HUES48 (cell line): ENCODE measurements around the gene WDR38.
A peak's percentile ranks its signal among the peaks of the same experiment; 100 is the strongest.
"Not testable (repeated sequence)": the region's sequence is repeated elsewhere in the genome, so short reads cannot be mapped to it uniquely, and the experiment has no call there.

Experiments
- H3K27ac ChIP-seq: one replicate; pipeline ENCODE4 v1.7.0; 2013; ENCODE audit warnings: low read depth, low read length, inconsistent platforms
- H3K27me3 ChIP-seq: 2 replicates; pipeline ENCODE4 v1.6.1; 2013; ENCODE audit warnings: mild to moderate bottlenecking, low read length; ENCODE audit not compliant: control insufficient read depth, insufficient read depth
- H3K36me3 ChIP-seq: 2 replicates; pipeline ENCODE4 v1.6.1; 2013; ENCODE audit warnings: low read length; ENCODE audit not compliant: control insufficient read depth, insufficient read depth
- H3K4me1 ChIP-seq: 2 replicates; pipeline ENCODE4 v1.6.1; 2013; ENCODE audit warnings: mild to moderate bottlenecking, low read length; ENCODE audit not compliant: control insufficient read depth, insufficient read depth
- H3K4me3 ChIP-seq: 2 replicates; pipeline ENCODE4 v1.5.1; 2013; ENCODE audit warnings: mild to moderate bottlenecking, low read depth, low read length
- H3K9ac ChIP-seq: 2 replicates; pipeline ENCODE4 v1.6.1; 2013; ENCODE audit warnings: mild to moderate bottlenecking, low read depth, low read length, moderate library complexity
- H3K9me3 ChIP-seq: 2 replicates; pipeline ENCODE4 v1.6.1; 2013; ENCODE audit warnings: low read length; ENCODE audit not compliant: control insufficient read depth, insufficient read depth

WDR38 gene

GRCh38 chr9:124838132-124838531, 15.1 kb upstream of the WDR38 start:
- H3K36me3 ChIP-seq, H3K9me3 ChIP-seq, H3K9ac ChIP-seq, H3K4me1 ChIP-seq, H3K27me3 ChIP-seq, H3K27ac ChIP-seq, H3K4me3 ChIP-seq: not testable (repeated sequence)

DNA sequence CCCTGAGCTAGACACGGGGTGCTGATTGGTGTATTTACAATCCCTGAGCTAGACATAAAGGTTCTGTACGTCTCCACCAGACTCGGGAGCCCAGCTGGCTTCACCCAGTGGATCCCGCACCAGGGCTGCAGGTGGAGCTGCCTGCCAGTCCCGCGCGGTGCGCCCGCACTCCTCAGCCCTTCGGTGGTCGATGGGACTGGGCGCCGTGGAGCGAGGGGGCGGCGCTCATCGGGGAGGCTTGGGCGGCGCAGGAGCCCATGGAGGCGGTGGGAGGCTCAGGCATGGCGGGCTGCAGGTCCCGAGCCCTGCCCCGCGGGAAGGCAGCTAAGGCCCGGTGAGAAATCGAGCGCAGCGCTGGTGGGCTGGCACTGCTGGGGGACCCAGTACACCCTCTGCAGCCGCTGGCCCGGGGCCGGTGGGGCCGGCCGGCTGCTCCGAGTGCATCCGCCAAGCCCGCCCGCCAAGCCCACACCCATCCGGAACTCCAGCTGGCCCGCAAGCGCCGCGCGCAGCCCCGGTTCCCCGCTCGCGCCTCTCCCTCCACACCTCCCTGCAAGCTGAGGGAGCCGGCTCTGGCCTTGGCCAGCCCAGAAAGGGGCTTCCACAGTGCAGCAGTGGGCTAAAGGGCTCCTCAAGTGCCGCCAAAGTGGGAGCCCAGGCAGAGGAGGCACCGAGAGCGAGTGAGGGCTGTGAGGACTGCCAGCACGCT, 14.5 kb upstream of the WDR38 start:
- not testable (repeated sequence) for H3K4me1 ChIP-seq, H3K36me3 ChIP-seq, H3K9me3 ChIP-seq, H3K4me3 ChIP-seq, H3K27ac ChIP-seq, H3K9ac ChIP-seq, H3K27me3 ChIP-seq

GRCh38 chr9:124839612-124840299, 13.5 kb upstream of the WDR38 start:
- peak overlapping the region; percentile 52 for H3K27ac ChIP-seq
- H3K4me1 ChIP-seq: no peaks in the 10 kb centered on the region; the same call in 1 of the 2 replicates
- no peak overlapping the region for H3K9ac ChIP-seq
- no peaks in the 10 kb centered on the region for H3K9me3 ChIP-seq
- H3K4me3 ChIP-seq: no peak overlapping the region
- H3K36me3 ChIP-seq: no peaks in the 10 kb centered on the region
- no peaks in the 10 kb centered on the region for H3K27me3 ChIP-seq

- H3K27ac ChIP-seq: peak overlapping the region; percentile 52
- H3K27me3 ChIP-seq: no peaks in the 10 kb centered on the region
- no peaks in the 10 kb centered on the region for H3K9me3 ChIP-seq
- no peak overlapping the region for H3K9ac ChIP-seq
- H3K4me3 ChIP-seq: no peak overlapping the region
- no peaks in the 10 kb centered on the region; the same call in 1 of the 2 replicates for H3K4me1 ChIP-seq
- H3K36me3 ChIP-seq: no peaks in the 10 kb centered on the region
Measured at GRCh38 chr9:124840300-124840833, 12.9 kb upstream of the WDR38 start.

- no peak overlapping the region for H3K27ac ChIP-seq
- H3K4me3 ChIP-seq: no peak overlapping the region
- no peaks in the 10 kb centered on the region for H3K36me3 ChIP-seq
- no peaks in the 10 kb centered on the region for H3K27me3 ChIP-seq
- H3K9me3 ChIP-seq: no peaks in the 10 kb centered on the region
- H3K9ac ChIP-seq: no peak overlapping the region
- no peaks in the 10 kb centered on the region; the same call in 1 of the 2 replicates for H3K4me1 ChIP-seq
Measured at GRCh38 chr9:124841075-124841821, 12.0 kb upstream of the WDR38 start.

DNA sequence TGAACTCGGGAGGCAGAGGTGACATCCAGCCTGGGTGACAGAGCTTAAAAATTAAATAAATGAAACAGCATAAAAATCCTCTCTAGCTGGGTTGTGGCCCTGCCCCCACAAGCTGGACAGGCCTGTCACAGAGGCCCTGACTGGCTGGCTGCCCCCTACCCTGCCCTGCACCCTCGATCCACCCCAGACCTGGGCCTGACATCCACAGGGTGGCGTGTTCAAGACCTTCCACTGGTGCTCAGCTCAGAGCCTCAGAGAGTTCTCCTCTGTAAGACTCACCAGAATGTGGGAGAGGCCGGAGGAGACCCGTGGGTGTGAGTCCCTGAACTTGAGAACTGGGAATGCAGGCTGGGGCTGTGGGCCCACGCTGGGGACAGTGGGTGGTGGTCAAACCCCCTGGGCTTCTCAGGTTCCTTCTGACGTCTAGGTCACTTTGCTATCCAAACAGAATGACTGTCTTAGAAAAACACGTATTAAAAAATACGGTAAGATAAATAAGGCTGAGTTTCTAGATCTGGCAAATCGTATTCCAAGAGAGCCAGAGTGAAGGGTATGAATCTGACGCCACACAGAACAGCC, 9.7 kb upstream of the WDR38 start:
- Histone ChIP-seq H3K9ac (no peak overlapping the region), H3K27me3 (no peaks in the 10 kb centered on the region), H3K27ac (no peak overlapping the region), H3K9me3 (no peaks in the 10 kb centered on the region), H3K4me1 (no peaks in the 10 kb centered on the region; the same call in 1 of the 2 replicates), H3K36me3 (no peaks in the 10 kb centered on the region), H3K4me3 (no peak overlapping the region)

- H3K4me3 ChIP-seq: no peak overlapping the region
- no peaks in the 10 kb centered on the region for H3K36me3 ChIP-seq
- no peaks in the 10 kb centered on the region for H3K9me3 ChIP-seq
- H3K9ac ChIP-seq: no peak overlapping the region
- H3K4me1 ChIP-seq: no peaks in the 10 kb centered on the region; the same call in 1 of the 2 replicates
- no peaks in the 10 kb centered on the region for H3K27me3 ChIP-seq
- H3K27ac ChIP-seq: no peak overlapping the region
Measured at GRCh38 chr9:124844291-124844690, 9.0 kb upstream of the WDR38 start.

DNA sequence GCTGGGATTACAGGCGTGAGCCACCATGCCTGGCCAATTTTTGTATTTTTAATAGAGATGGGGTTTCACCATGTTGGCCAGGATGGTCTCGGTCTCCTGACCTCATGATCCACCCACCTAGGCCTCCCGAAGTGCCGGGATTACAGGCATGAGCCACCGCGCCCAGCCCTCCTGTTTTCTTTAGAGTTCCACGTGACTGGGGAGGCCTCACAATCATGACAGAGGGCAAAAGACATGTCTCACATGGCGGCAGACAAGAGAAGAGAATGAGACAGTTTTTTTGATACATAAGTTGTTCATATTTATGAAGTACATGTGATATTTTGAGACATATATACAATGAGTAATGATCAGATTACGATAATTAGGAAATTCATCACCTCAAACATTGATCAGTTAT, 6.8 kb upstream of the WDR38 start:
- not testable (repeated sequence) for H3K9me3 ChIP-seq, H3K27me3 ChIP-seq, H3K36me3 ChIP-seq, H3K9ac ChIP-seq, H3K27ac ChIP-seq, H3K4me3 ChIP-seq, H3K4me1 ChIP-seq

GRCh38 chr9:124846969-124847368, 6.3 kb upstream of the WDR38 start:
- no peaks in the 10 kb centered on the region for H3K4me1 ChIP-seq
- no peak overlapping the region for H3K27ac ChIP-seq
- H3K9ac ChIP-seq: no peak overlapping the region
- H3K36me3 ChIP-seq: no peaks in the 10 kb centered on the region
- H3K4me3 ChIP-seq: no peak overlapping the region
- H3K9me3 ChIP-seq: no peaks in the 10 kb centered on the region
- H3K27me3 ChIP-seq: no peaks in the 10 kb centered on the region

GRCh38 chr9:124849801-124850200, 3.5 kb upstream of the WDR38 start:
- Histone ChIP-seq H3K27me3 (no peaks in the 10 kb centered on the region), H3K4me1 (0 out of 2 replicates have a peak, but pooled peaks cover 3% of the 10 kb centered on the region), H3K9ac (no peak overlapping the region), H3K9me3 (no peaks in the 10 kb centered on the region), H3K4me3 (no peak overlapping the region), H3K36me3 (no peaks in the 10 kb centered on the region), H3K27ac (no peak overlapping the region)
